GM20431 (cell line): ENCODE data around the gene SCLY.

Experiments used
- in situ Hi-C: fragments of 300-500 bp; cut with MseI, MboI; formaldehyde crosslinking; loops from one replicate; pipeline ENCODE4 v1.15.0; 2020; ENCODE audit warnings: low sequenced_read_pairs; ENCODE audit not compliant: unreplicated experiment

Gene SCLY

GRCh38 chr2:238067939-238068338, 7.1 kb downstream of the SCLY start:
- in situ Hi-C loops: no loop called here

GRCh38 chr2:238069021-238069709, 8.4 kb downstream of the SCLY start:
- in situ Hi-C loops: no loop called here

GRCh38 chr2:238069877-238070276, 9.1 kb downstream of the SCLY start:
- in situ Hi-C loops: no loop called here

GRCh38 chr2:238075397-238075796, 14.6 kb downstream of the SCLY start:
- in situ Hi-C loops: no loop called here

GRCh38 chr2:238077292-238077691, 16.5 kb downstream of the SCLY start:
- in situ Hi-C loops: no loop called here

- in situ Hi-C loops: no loop called here
Measured at GRCh38 chr2:238079874-238080327, 19.1 kb downstream of the SCLY start.

GRCh38 chr2:238080518-238080917, 19.7 kb downstream of the SCLY start:
- in situ Hi-C loops: no loop called here

GRCh38 chr2:238081150-238081549, 20.3 kb downstream of the SCLY start:
- in situ Hi-C loops: no loop called here

GRCh38 chr2:238081561-238081960, 20.8 kb downstream of the SCLY start:
- in situ Hi-C loops: no loop called here

- in situ Hi-C loops: no loop called here
Measured at GRCh38 chr2:238082151-238082550, 21.4 kb downstream of the SCLY start.

- in situ Hi-C loops: no loop called here
Measured at GRCh38 chr2:238082827-238083226, 22.0 kb downstream of the SCLY start.

GRCh38 chr2:238083919-238084318, 23.1 kb downstream of the SCLY start:
- in situ Hi-C loops: no loop called here

GRCh38 chr2:238084761-238085160, 24.0 kb downstream of the SCLY start:
- in situ Hi-C loops: no loop called here

- in situ Hi-C loops: no loop called here
Measured at GRCh38 chr2:238085899-238086298, 25.1 kb downstream of the SCLY start.

GRCh38 chr2:238087211-238087610, 26.4 kb downstream of the SCLY start:
- in situ Hi-C loops: no loop called here

GRCh38 chr2:238090887-238091286, 30.1 kb downstream of the SCLY start:
- in situ Hi-C loops: no loop called here

- in situ Hi-C loops: no loop called here
Measured at GRCh38 chr2:238091436-238092060, 30.7 kb downstream of the SCLY start.

GRCh38 chr2:238092486-238093035, 31.8 kb downstream of the SCLY start:
- in situ Hi-C loops: no loop called here

GRCh38 chr2:238093181-238094140, 32.7 kb downstream of the SCLY start:
- in situ Hi-C loops: no loop called here

GRCh38 chr2:238094438-238095022, 33.7 kb downstream of the SCLY start:
- in situ Hi-C loops: no loop called here
